ENCODE measurements around the gene KREMEN1. TPM values are rescaled to one million over a fixed set of nuclear protein-coding genes. Genes with fewer than 3 reads are reported as not detected.
"Not testable (repeated sequence)": the region's sequence is repeated elsewhere in the genome, so short reads cannot be mapped to it uniquely, and the experiment has no call there.

The KREMEN1 gene
- total RNA-seq, 1 donor from 2014 or later, result 102 TPM

- Histone ChIP-seq H3K4me3 (no peak overlapping the region), H3K4me1 (peaks cover 9% of the 10 kb centered on the region), H3K27ac (replicated peaks) (no peak overlapping the region), H3K27me3 (ENCODE audit: low read depth) (no peaks in the 10 kb centered on the region), H3K9me3 (replicated peaks) (no peaks in the 10 kb centered on the region), H3K36me3 (no peaks in the 10 kb centered on the region)
- DNase-seq, result no peak
- no peak for TF ChIP-seq CTCF (IDR thresholded peaks at IDR 0.05; ENCODE audit: borderline replicate concordance)
- intact Hi-C loops (cut with micrococcal nuclease), result no loop called here
These were observed 35.4 kb upstream of the KREMEN1 start for GRCh38 chr22:29037340-29037932.

GRCh38 chr22:29039148-29039547, 33.7 kb upstream of the KREMEN1 start:
- Histone ChIP-seq H3K9me3 (replicated peaks) (no peaks in the 10 kb centered on the region), H3K27ac (replicated peaks) (no peak overlapping the region), H3K4me3 (no peak overlapping the region), H3K36me3 (peaks cover 12% of the 10 kb centered on the region), H3K4me1 (peaks cover 4% of the 10 kb centered on the region), H3K27me3 (ENCODE audit: low read depth) (no peaks in the 10 kb centered on the region)
- intact Hi-C loops (cut with micrococcal nuclease), result no loop called here
- no peak for DNase-seq
- no peak for TF ChIP-seq CTCF (IDR thresholded peaks at IDR 0.05; ENCODE audit: borderline replicate concordance)

GRCh38 chr22:29039684-29040083, 33.2 kb upstream of the KREMEN1 start:
- H3K9me3 ChIP-seq (replicated peaks); H3K4me3 ChIP-seq; H3K27me3 ChIP-seq (ENCODE audit: low read depth); H3K27ac ChIP-seq (replicated peaks); DNase-seq; H3K4me1 ChIP-seq: not testable (repeated sequence)
- intact Hi-C loops (cut with micrococcal nuclease), result loop anchor here (2.0 kb wide), 1 partner anchor 183 kb away; no protein-coding TSS in a partner anchor
- H3K36me3 ChIP-seq, result peaks cover 17% of the 10 kb centered on the region

GRCh38 chr22:29040385-29041275, 32.2 kb upstream of the KREMEN1 start:
- no peak for DNase-seq
- Histone ChIP-seq H3K9me3 (replicated peaks) (no peaks in the 10 kb centered on the region), H3K4me1 (peaks cover 4% of the 10 kb centered on the region), H3K4me3 (no peak overlapping the region), H3K36me3 (peaks cover 26% of the 10 kb centered on the region), H3K27me3 (ENCODE audit: low read depth) (no peaks in the 10 kb centered on the region), H3K27ac (replicated peaks) (no peak overlapping the region)
- intact Hi-C loops (cut with micrococcal nuclease), result loop anchor here (2.0 kb wide), 1 partner anchor 184 kb away; no protein-coding TSS in a partner anchor
- TF ChIP-seq CTCF (IDR thresholded peaks at IDR 0.05; ENCODE audit: borderline replicate concordance), result peak; percentile 99

GRCh38 chr22:29041408-29041807, 31.4 kb upstream of the KREMEN1 start:
- DNase-seq, result no peak
- TF ChIP-seq CTCF (IDR thresholded peaks at IDR 0.05; ENCODE audit: borderline replicate concordance), result no peak
- intact Hi-C loops (cut with micrococcal nuclease), result loop anchor here (2.0 kb wide), 1 partner anchor 185 kb away; no protein-coding TSS in a partner anchor

More at GRCh38 chr22:29041408-29041807, 31.4 kb upstream of the KREMEN1 start:
- H3K27me3 ChIP-seq (ENCODE audit: low read depth), result no peaks in the 10 kb centered on the region
- peaks cover 34% of the 10 kb centered on the region for H3K36me3 ChIP-seq
- H3K9me3 ChIP-seq (replicated peaks), result no peaks in the 10 kb centered on the region
- no peak overlapping the region for H3K4me3 ChIP-seq
- H3K27ac ChIP-seq (replicated peaks), result no peak overlapping the region
- H3K4me1 ChIP-seq, result peaks cover 4% of the 10 kb centered on the region
